Kidney (tissue), 14 donors: ENCODE data around the gene PRDM16. TPM values are rescaled to one million over a fixed set of nuclear protein-coding genes. Genes with fewer than 3 reads are reported as not detected.

Experiments
- DNase-seq, 5 donors: peaks; one replicate each; pipeline ENCODE4 v3.0.0-alpha.2; 2013 to 2020
- FAIRE-seq: peaks from 2 replicates; lab custom pipeline; 2012; peaks lifted over from hg19 to GRCh38; lab: Jason Lieb, UNC
- H3K27ac ChIP-seq, 2 donors: one replicate each; pipeline ENCODE4 v1.7.0; 2013; ENCODE audit warnings: low read depth in 2 of 2, low read length in 2 of 2, inconsistent platforms in 1 of 2
- H3K27me3 ChIP-seq: one replicate; pipeline ENCODE4 v1.7.1; 2013; ENCODE audit warnings: low read length, inconsistent platforms; ENCODE audit not compliant: control insufficient read depth, insufficient read depth
- H3K36me3 ChIP-seq, 3 donors: one replicate each; pipeline versions ENCODE4 v1.7.0 to v1.7.1; 2013; ENCODE audit warnings: low read length in 3 of 3, control low read depth in 1 of 3, inconsistent platforms in 1 of 3; ENCODE audit not compliant: insufficient read depth in 3 of 3, control insufficient read depth in 2 of 3
- H3K4me1 ChIP-seq, 3 donors: one replicate each; pipeline versions ENCODE4 v1.7.0 to v1.7.1; 2013; ENCODE audit warnings: low read length in 3 of 3, inconsistent platforms in 1 of 3, low read depth in 1 of 3; ENCODE audit not compliant: control insufficient read depth in 2 of 3, insufficient read depth in 2 of 3
- H3K4me3 ChIP-seq, 3 donors: one replicate each; pipeline versions ENCODE4 v1.7.0 to v1.8.1; 2013; ENCODE audit warnings: low read length in 3 of 3, control low read depth in 1 of 3, inconsistent platforms in 1 of 3
- H3K9ac ChIP-seq, 3 donors: one replicate each; pipeline versions ENCODE4 v1.7.0 to v1.7.1; 2013; ENCODE audit warnings: low read length in 3 of 3, control low read depth in 1 of 3, inconsistent platforms in 1 of 3
- H3K9me3 ChIP-seq, 3 donors: one replicate each; pipeline versions ENCODE4 v1.7.0 to v1.7.1; 2013; ENCODE audit warnings: low read length in 3 of 3, control low read depth in 1 of 3, inconsistent platforms in 1 of 3; ENCODE audit not compliant: control insufficient read depth in 2 of 3, insufficient read depth in 1 of 3
- intact Hi-C: fragments of 100-400 bp; cut with DNase I; formaldehyde crosslinking; loops from one replicate; pipeline ENCODE4 v1.11.1; 2022
- polyA plus RNA-seq: library from polyadenylated mRNA; stranded (reverse); fragments of 350-450 nt; fragmentation: Illumina TruSeq; extraction: RNeasy Lipid Tissue Mini Kit (QIAGEN cat#74804); gene quantifications from one replicate; pipeline ENCODE4 v1.2.3, GENCODE V29; 2014; ENCODE audit warnings: low read depth, low replicate concordance; ENCODE audit not compliant: insufficient read depth
- total RNA-seq: library from RNA; stranded (reverse); fragmentation: NEBNext Ultra II Directional; extraction: Animal tissue kit (Norgen Biotek cat#: 25700); gene quantifications from one replicate; pipeline ENCODE4 v1.2.1, GENCODE V29; 2021
- TF ChIP-seq, protein P1 (sequence below): IDR thresholded peaks from 3 replicates; pipeline ENCODE4 v1.5.1; 2012; ENCODE audit warnings: mild to moderate bottlenecking, moderate library complexity, borderline replicate concordance; ENCODE audit not compliant: insufficient read depth; ENCODE audit errors: extremely low read depth
- donor health status: control.
- donor health status: control.
- donor health status: control.
- donor health status: control.
- donor health status: control.
- donor health status: DM: yes; HTN: yes; CAD: no.
- donor health status: Normal renal cell carcinoma (clear cell type).

The PRDM16 gene
- total and polyA plus RNA-seq, 2 donors from 2014 or later = 3.0 to 21.9 TPM

GRCh38 chr1:3073489-3074296 is 4.7 kb downstream of the PRDM16 start:
- intact Hi-C loops = no loop called here
- Histone ChIP-seq H3K4me1 (peaks cover 0 to 21% (median 4%) of the 10 kb centered on the region in 3 donors), H3K27ac (peak overlapping the region; percentile 91 to 93), H3K4me3 (peak overlapping the region in 2 of 3 donors; percentile 7 to 57), H3K36me3 (no peaks in the 10 kb centered on the region), H3K9me3 (no peaks in the 10 kb centered on the region), H3K9ac (peak overlapping the region in 2 of 3 donors; percentile 43 to 92), H3K27me3 (peaks cover 20% of the 10 kb centered on the region)
- TF ChIP-seq, protein P1, sequence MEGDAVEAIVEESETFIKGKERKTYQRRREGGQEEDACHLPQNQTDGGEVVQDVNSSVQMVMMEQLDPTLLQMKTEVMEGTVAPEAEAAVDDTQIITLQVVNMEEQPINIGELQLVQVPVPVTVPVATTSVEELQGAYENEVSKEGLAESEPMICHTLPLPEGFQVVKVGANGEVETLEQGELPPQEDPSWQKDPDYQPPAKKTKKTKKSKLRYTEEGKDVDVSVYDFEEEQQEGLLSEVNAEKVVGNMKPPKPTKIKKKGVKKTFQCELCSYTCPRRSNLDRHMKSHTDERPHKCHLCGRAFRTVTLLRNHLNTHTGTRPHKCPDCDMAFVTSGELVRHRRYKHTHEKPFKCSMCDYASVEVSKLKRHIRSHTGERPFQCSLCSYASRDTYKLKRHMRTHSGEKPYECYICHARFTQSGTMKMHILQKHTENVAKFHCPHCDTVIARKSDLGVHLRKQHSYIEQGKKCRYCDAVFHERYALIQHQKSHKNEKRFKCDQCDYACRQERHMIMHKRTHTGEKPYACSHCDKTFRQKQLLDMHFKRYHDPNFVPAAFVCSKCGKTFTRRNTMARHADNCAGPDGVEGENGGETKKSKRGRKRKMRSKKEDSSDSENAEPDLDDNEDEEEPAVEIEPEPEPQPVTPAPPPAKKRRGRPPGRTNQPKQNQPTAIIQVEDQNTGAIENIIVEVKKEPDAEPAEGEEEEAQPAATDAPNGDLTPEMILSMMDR = no peak
- FAIRE-seq = no peak
- peak in 2 of 5 donors; percentile 59 to 61 for DNase-seq

DNA sequence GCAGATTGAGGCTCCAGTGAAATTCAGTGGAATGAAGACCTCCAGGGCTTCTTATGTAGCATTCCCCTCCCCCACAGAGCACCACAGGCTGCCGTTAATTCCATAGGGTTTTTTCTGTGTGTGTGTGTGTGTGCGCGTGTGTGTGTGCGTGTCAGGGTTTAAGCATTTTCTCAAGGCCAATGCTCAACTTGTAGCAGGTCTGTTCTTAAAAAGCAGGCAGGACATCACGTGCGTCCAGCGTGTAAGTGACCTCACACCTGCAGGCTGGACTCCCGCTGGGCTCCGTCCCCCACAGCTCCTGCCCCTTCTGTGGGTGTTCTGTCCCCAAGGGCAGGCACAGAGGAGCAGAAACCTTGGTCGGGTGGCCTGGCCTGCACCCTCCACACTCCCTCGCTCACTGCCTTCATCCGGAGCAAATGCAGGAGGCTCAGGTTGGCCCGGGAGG is 5.3 kb downstream of the PRDM16 start:
- peaks cover 0 to 23% (median 4%) of the 10 kb centered on the region in 3 donors for H3K4me1 ChIP-seq
- H3K9ac ChIP-seq = peak overlapping the region in 2 of 3 donors; percentile 43 to 92
- H3K4me3 ChIP-seq = peak overlapping the region in 2 of 3 donors; percentile 7 to 57
- intact Hi-C loops = no loop called here
- no peaks in the 10 kb centered on the region for H3K36me3 ChIP-seq
- peak in 3 of 5 donors; percentile 40 to 78 (median 48) for DNase-seq
- peaks cover 20% of the 10 kb centered on the region for H3K27me3 ChIP-seq
- FAIRE-seq = no peak
- TF ChIP-seq, protein P1 = no peak
- peak overlapping the region; percentile 91 to 93 for H3K27ac ChIP-seq
- no peaks in the 10 kb centered on the region for H3K9me3 ChIP-seq

DNA sequence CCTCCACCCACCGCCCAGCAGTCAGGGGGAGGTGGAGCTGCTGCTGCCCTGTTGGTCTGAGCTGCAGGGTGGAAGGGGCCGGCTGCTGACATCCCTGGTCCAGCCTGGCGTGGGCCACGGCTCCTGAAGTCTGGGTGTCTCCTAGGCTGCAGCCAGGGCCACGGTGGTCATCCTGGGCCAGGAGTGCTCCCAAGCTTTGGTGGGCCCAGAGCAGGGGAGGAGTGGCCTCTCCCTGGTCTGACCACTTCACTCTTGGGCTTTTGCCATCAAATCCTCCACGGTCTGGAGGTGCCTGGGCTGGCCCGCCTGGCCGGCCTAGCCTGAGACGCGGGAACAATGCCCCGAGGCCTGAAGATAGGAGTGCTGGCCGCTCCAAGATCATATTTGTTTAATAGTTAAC is 5.8 kb downstream of the PRDM16 start:
- H3K36me3 ChIP-seq = no peaks in the 10 kb centered on the region
- peaks cover 0 to 25% (median 4%) of the 10 kb centered on the region in 3 donors for H3K4me1 ChIP-seq
- H3K9me3 ChIP-seq = no peaks in the 10 kb centered on the region
- H3K4me3 ChIP-seq = no peak overlapping the region
- DNase-seq (peak in 2 of 5 donors; percentile 13 to 71), FAIRE-seq (no peak)
- peak overlapping the region; percentile 91 to 93 for H3K27ac ChIP-seq
- TF ChIP-seq, protein P1 = no peak
- H3K9ac ChIP-seq = peak overlapping the region in 1 of 3 donors; percentile 92
- H3K27me3 ChIP-seq = peaks cover 21% of the 10 kb centered on the region
- intact Hi-C loops = no loop called here
